Activated CD4-positive, alpha-beta T cell treated with anti-CD3 and anti-CD28 coated beads for 36 hours (primary cell): ENCODE measurements around the gene DLG4. TPM values are rescaled to one million over a fixed set of nuclear protein-coding genes. Genes with fewer than 3 reads are reported as not detected.
"Not testable (repeated sequence)": the region's sequence is repeated elsewhere in the genome, so short reads cannot be mapped to it uniquely, and the experiment has no call there.

Source experiments
- ATAC-seq: fragments of 200-7000 bp; cut with Tn5 transposase; one replicate; pipeline ENCODE4 v1.10.0; 2021; ENCODE audit warnings: mild to moderate bottlenecking, moderate library complexity
- CTCF ChIA-PET: fragments of 350-600 bp; sonication (Branson Sonifier 250); formaldehyde crosslinking; loops from one replicate; lab custom pipeline; 2021; ENCODE audit warnings: antibody characterized with exemption; lab: Charles Lee
- POLR2A ChIA-PET: fragments of 350-600 bp; sonication (Branson Sonifier 250); formaldehyde crosslinking; loops from one replicate; lab custom pipeline; 2021; ENCODE audit warnings: antibody characterized with exemption, inconsistent platforms; lab: Charles Lee
- DNase-seq: peaks from one replicate; pipeline ENCODE4 v3.0.0-alpha.2; 2020
- H3K27ac Mint-ChIP-seq: one replicate; pipeline ENCODE4 v1.8.0; 2021; ENCODE audit warnings: mixed read lengths
- H3K27me3 Mint-ChIP-seq: one replicate; pipeline ENCODE4 v1.8.0; 2021; ENCODE audit warnings: mixed read lengths
- H3K36me3 Mint-ChIP-seq: one replicate; pipeline ENCODE4 v1.8.0; 2021; ENCODE audit warnings: low read depth, mixed read lengths
- H3K4me1 Mint-ChIP-seq: one replicate; pipeline ENCODE4 v1.8.0; 2021; ENCODE audit warnings: mixed read lengths
- H3K4me3 Mint-ChIP-seq: one replicate; pipeline ENCODE4 v1.8.0; 2021; ENCODE audit warnings: mild to moderate bottlenecking, moderate library complexity, mixed read lengths
- H3K9me3 Mint-ChIP-seq: one replicate; pipeline ENCODE4 v1.8.0; 2021; ENCODE audit warnings: low read depth, mixed read lengths
- intact Hi-C, 2 experiments: fragments of 100-400 bp; cut with DNase I in 1 of 2; cut with micrococcal nuclease in 1 of 2; formaldehyde crosslinking; loops; one replicate each; pipeline versions ENCODE4 v1.14.2 to v1.15.1; 2022 to 2024; cut with DNase I, micrococcal nuclease
- total RNA-seq, 2 experiments: library from RNA; stranded (reverse); gene quantifications; one replicate each; pipeline ENCODE4 v1.2.3, GENCODE V29; 2021

The DLG4 gene
- total RNA-seq, 2 experiments from 2014 or later: 11.7 to 15.4 TPM

- CTCF ChIA-PET: interaction anchor here (0.6 to 1.8 kb wide), 5 partner anchors 11 to 917 kb away, joined by 3 to 8 read pairs (median 3); partner anchors contain the start of gene RNASEK
Measured at GRCh38 chr17:7183433-7184090, 36.1 kb downstream of the DLG4 start.

GRCh38 chr17:7182101-7182500, 37.5 kb downstream of the DLG4 start:
- ATAC-seq, DNase-seq, H3K9me3 Mint-ChIP-seq, POLR2A ChIA-PET, intact Hi-C loops, H3K27ac Mint-ChIP-seq, H3K36me3 Mint-ChIP-seq, H3K4me3 Mint-ChIP-seq: not testable (repeated sequence)
- H3K4me1 Mint-ChIP-seq: peaks cover 11% of the 10 kb centered on the region
- CTCF ChIA-PET: interaction anchor here (0.7 to 2.2 kb wide), 4 partner anchors 46 to 267 kb away, joined by 3 to 8 read pairs (median 5); no protein-coding TSS in a partner anchor
- H3K27me3 Mint-ChIP-seq: peaks cover 11% of the 10 kb centered on the region

More at GRCh38 chr17:7183433-7184090, 36.1 kb downstream of the DLG4 start:
- Mint-ChIP-seq H3K9me3 (no peaks in the 10 kb centered on the region), H3K4me1 (no peaks in the 10 kb centered on the region), H3K36me3 (no peaks in the 10 kb centered on the region), H3K27ac (no peak overlapping the region), H3K4me3 (no peak overlapping the region), H3K27me3 (no peaks in the 10 kb centered on the region)
- POLR2A ChIA-PET: interaction anchor here (0.7 kb wide), 1 partner anchor 74 kb away, joined by 14 read pairs; no protein-coding TSS in a partner anchor
- no peak for DNase-seq
- ATAC-seq: no peak
- intact Hi-C loops: no loop called here

- POLR2A ChIA-PET: no interaction called here
- intact Hi-C loops: loop anchor here (5.0 kb wide), 2 partner anchors 42 to 267 kb away; no protein-coding TSS in a partner anchor
- DNase-seq (no peak), ATAC-seq (no peak)
- Mint-ChIP-seq H3K27ac (no peak within 1 kb of the TSS), H3K27me3 (peaks cover 11% of the 10 kb centered on the region), H3K4me1 (peaks cover 11% of the 10 kb centered on the region), H3K36me3 (no peaks in the 10 kb centered on the region), H3K4me3 (peak within 1 kb of the TSS; percentile 56), H3K9me3 (no peaks in the 10 kb centered on the region)
- CTCF ChIA-PET: interaction anchor here (0.8 to 1.2 kb wide), 2 partner anchors 11 to 133 kb away, joined by 3 to 4 read pairs; no protein-coding TSS in a partner anchor
Measured at GRCh38 chr17:7179317-7180254, 40.0 kb downstream of the DLG4 start, which contains the start of gene ASGR1. TSS of gene ASGR1 (minus strand) at chr17:7179370. CDS start at chr17:7178563, 807 bp downstream.

- peaks cover 11% of the 10 kb centered on the region for H3K27me3 Mint-ChIP-seq
- H3K9me3 Mint-ChIP-seq: no peaks in the 10 kb centered on the region
- intact Hi-C loops: loop anchor here (5.0 kb wide), 2 partner anchors 42 to 267 kb away; no protein-coding TSS in a partner anchor
- POLR2A ChIA-PET: no interaction called here
- no peak overlapping the region for H3K4me3 Mint-ChIP-seq
- CTCF ChIA-PET: interaction anchor here (2.3 kb wide), 1 partner anchor 42 kb away, joined by 14 read pairs; no protein-coding TSS in a partner anchor
- no peak overlapping the region for H3K27ac Mint-ChIP-seq
- no peaks in the 10 kb centered on the region for H3K36me3 Mint-ChIP-seq
- no peak for DNase-seq
- ATAC-seq: no peak
- H3K4me1 Mint-ChIP-seq: peaks cover 11% of the 10 kb centered on the region
Measured at GRCh38 chr17:7178973-7179316, 40.7 kb downstream of the DLG4 start.

- H3K27ac Mint-ChIP-seq: no peak overlapping the region
- no peak for ATAC-seq
- intact Hi-C loops: loop anchor here (1.0 to 5.0 kb wide), 6 partner anchors 41 to 266 kb away; no protein-coding TSS in a partner anchor
Measured at GRCh38 chr17:7177954-7178477, 41.6 kb downstream of the DLG4 start.

GRCh38 chr17:7177191-7177953, 42.3 kb downstream of the DLG4 start:
- Mint-ChIP-seq H3K4me3 (peak overlapping the region; percentile 56), H3K9me3 (no peaks in the 10 kb centered on the region), H3K4me1 (peaks cover 11% of the 10 kb centered on the region), H3K27ac (no peak overlapping the region), H3K36me3 (no peaks in the 10 kb centered on the region), H3K27me3 (peaks cover 11% of the 10 kb centered on the region)
- peak; percentile 82 for ATAC-seq
- ChIA-PET CTCF (interaction anchor here (0.6 to 2.4 kb wide), 20 partner anchors 11 to 1114 kb away, joined by 3 to 20 read pairs (median 4); no protein-coding TSS in a partner anchor), POLR2A (no interaction called here)
- peak; percentile 82 for DNase-seq
- intact Hi-C loops: loop anchor here (1.0 to 5.0 kb wide), 6 partner anchors 40 to 265 kb away; no protein-coding TSS in a partner anchor

More at GRCh38 chr17:7177954-7178477, 41.6 kb downstream of the DLG4 start:
- DNase-seq: peak; percentile 13
- Mint-ChIP-seq H3K4me1 (peaks cover 11% of the 10 kb centered on the region), H3K9me3 (no peaks in the 10 kb centered on the region), H3K4me3 (peak overlapping the region; percentile 56), H3K36me3 (no peaks in the 10 kb centered on the region), H3K27me3 (peaks cover 11% of the 10 kb centered on the region)
- ChIA-PET POLR2A (no interaction called here), CTCF (interaction anchor here (0.6 to 2.4 kb wide), 14 partner anchors 10 to 1152 kb away, joined by 3 to 20 read pairs (median 4); no protein-coding TSS in a partner anchor)

- Mint-ChIP-seq H3K36me3 (no peaks in the 10 kb centered on the region), H3K27me3 (peaks cover 11% of the 10 kb centered on the region), H3K4me1 (peaks cover 11% of the 10 kb centered on the region), H3K4me3 (no peak overlapping the region), H3K9me3 (no peaks in the 10 kb centered on the region), H3K27ac (no peak overlapping the region)
- CTCF ChIA-PET: interaction anchor here (0.6 to 2.4 kb wide), 15 partner anchors 11 to 1020 kb away, joined by 3 to 20 read pairs (median 4); no protein-coding TSS in a partner anchor
- ATAC-seq: no peak
- POLR2A ChIA-PET: no interaction called here
- intact Hi-C loops: loop anchor here (1.0 to 5.0 kb wide), 6 partner anchors 40 to 265 kb away; no protein-coding TSS in a partner anchor
- DNase-seq: no peak
Measured at GRCh38 chr17:7176841-7177190, 42.8 kb downstream of the DLG4 start.

- DNase-seq (no peak), ATAC-seq (no peak)
- intact Hi-C loops: loop anchor here (2.0 to 5.0 kb wide), 3 partner anchors 39 to 264 kb away; no protein-coding TSS in a partner anchor
- peaks cover 11% of the 10 kb centered on the region for H3K4me1 Mint-ChIP-seq
- no peak overlapping the region for H3K27ac Mint-ChIP-seq
- peaks cover 11% of the 10 kb centered on the region for H3K27me3 Mint-ChIP-seq
- H3K36me3 Mint-ChIP-seq: no peaks in the 10 kb centered on the region
- no peak overlapping the region for H3K4me3 Mint-ChIP-seq
- no peaks in the 10 kb centered on the region for H3K9me3 Mint-ChIP-seq
- POLR2A ChIA-PET: no interaction called here
- CTCF ChIA-PET: interaction anchor here (1.1 to 2.4 kb wide), 5 partner anchors 12 to 131 kb away, joined by 3 to 20 read pairs (median 9); no protein-coding TSS in a partner anchor
Measured at GRCh38 chr17:7176107-7176840, 43.4 kb downstream of the DLG4 start.

- H3K36me3 Mint-ChIP-seq: no peaks in the 10 kb centered on the region
- H3K4me1 Mint-ChIP-seq: peaks cover 11% of the 10 kb centered on the region
- no peaks in the 10 kb centered on the region for H3K9me3 Mint-ChIP-seq
- ChIA-PET CTCF (no interaction called here), POLR2A (no interaction called here)
- no peak for ATAC-seq
- H3K27ac Mint-ChIP-seq: no peak overlapping the region
- no peak for DNase-seq
- H3K27me3 Mint-ChIP-seq: peaks cover 11% of the 10 kb centered on the region
- no peak overlapping the region for H3K4me3 Mint-ChIP-seq
- intact Hi-C loops: loop anchor here (5.0 kb wide), 2 partner anchors 38 to 263 kb away; no protein-coding TSS in a partner anchor
Measured at GRCh38 chr17:7175330-7175733, 44.3 kb downstream of the DLG4 start.
